Measurements from ENCODE around the gene PDGFRB.

PDGFRB gene

DNA sequence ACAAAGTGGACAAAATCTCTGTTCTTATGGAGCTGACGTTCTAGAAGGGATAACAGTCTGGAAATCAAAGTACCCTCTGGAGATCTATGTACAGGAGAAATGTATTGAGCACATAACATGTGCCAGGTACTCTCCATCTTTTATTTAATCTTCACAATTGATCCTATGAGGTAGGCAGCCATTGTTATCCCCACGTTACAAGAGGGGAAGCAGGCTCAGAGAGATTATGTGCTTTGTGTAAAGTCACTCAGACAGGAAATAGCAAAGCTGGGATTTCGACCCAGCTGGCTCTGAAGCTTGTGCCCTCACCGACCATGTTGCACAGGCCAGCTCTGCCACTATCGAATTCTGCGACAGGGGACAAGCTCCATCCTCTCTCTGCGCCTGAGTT lies 21.5 kb downstream of the PDGFRB start:
- TF ChIP-seq, protein P1, sequence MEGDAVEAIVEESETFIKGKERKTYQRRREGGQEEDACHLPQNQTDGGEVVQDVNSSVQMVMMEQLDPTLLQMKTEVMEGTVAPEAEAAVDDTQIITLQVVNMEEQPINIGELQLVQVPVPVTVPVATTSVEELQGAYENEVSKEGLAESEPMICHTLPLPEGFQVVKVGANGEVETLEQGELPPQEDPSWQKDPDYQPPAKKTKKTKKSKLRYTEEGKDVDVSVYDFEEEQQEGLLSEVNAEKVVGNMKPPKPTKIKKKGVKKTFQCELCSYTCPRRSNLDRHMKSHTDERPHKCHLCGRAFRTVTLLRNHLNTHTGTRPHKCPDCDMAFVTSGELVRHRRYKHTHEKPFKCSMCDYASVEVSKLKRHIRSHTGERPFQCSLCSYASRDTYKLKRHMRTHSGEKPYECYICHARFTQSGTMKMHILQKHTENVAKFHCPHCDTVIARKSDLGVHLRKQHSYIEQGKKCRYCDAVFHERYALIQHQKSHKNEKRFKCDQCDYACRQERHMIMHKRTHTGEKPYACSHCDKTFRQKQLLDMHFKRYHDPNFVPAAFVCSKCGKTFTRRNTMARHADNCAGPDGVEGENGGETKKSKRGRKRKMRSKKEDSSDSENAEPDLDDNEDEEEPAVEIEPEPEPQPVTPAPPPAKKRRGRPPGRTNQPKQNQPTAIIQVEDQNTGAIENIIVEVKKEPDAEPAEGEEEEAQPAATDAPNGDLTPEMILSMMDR (IDR thresholded peaks at IDR 0.05; ENCODE audit: control insufficient read depth, insufficient read depth, low read depth, low read length, missing control alignments): no peak
- H3K4me3 ChIP-seq (ENCODE audit: control insufficient read depth, low read depth, low read length): no peak overlapping the region
- no peak for DNase-seq (ENCODE audit: low read depth)

DNA sequence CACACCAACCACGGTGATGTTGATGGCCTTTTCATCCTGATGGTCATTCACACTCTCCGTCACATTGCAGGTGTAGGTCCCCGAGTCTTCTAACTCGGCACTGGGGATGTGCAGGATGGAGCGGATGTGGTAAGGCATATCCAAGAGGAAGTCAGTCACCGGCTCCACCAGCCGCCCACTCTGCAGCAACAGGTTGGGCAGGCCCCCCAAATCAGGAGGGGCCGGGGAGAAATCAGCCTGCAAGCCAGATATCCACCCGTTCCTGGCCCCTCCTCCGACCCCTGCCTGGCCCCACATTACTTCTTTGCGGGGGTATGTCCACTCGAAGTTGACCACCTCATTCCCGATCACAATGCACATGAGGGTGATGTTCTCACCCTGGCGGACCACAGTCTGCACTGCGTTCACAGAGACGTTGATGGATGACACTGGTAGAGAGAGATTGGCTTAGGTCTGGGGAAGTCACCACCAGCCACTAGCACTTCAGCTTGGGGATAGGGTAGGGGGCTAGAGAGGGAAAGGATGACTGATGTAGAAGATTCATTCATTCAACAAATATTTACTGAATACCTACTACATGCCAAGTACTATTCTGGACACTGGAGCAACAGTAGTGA lies 22.0 kb downstream of the PDGFRB start:
- no peak for DNase-seq (ENCODE audit: low read depth)
- TF ChIP-seq, protein P1 (IDR thresholded peaks at IDR 0.05; ENCODE audit: control insufficient read depth, insufficient read depth, low read depth, low read length, missing control alignments): no peak
- H3K4me3 ChIP-seq (ENCODE audit: control insufficient read depth, low read depth, low read length): no peak overlapping the region

GRCh38 chr5:150132740-150133139 lies 22.9 kb downstream of the PDGFRB start:
- H3K4me3 ChIP-seq (ENCODE audit: control insufficient read depth, low read depth, low read length): no peak overlapping the region
- TF ChIP-seq, protein P1 (IDR thresholded peaks at IDR 0.05; ENCODE audit: control insufficient read depth, insufficient read depth, low read depth, low read length, missing control alignments): no peak

GRCh38 chr5:150131978-150132694 lies 23.5 kb downstream of the PDGFRB start:
- TF ChIP-seq, protein P1 (IDR thresholded peaks at IDR 0.05; ENCODE audit: control insufficient read depth, insufficient read depth, low read depth, low read length, missing control alignments): no peak
- H3K4me3 ChIP-seq (ENCODE audit: control insufficient read depth, low read depth, low read length): no peak overlapping the region
- no peak for DNase-seq (ENCODE audit: low read depth)

More at GRCh38 chr5:150132740-150133139, 22.9 kb downstream of the PDGFRB start:
- DNase-seq (ENCODE audit: low read depth): no peak

DNA sequence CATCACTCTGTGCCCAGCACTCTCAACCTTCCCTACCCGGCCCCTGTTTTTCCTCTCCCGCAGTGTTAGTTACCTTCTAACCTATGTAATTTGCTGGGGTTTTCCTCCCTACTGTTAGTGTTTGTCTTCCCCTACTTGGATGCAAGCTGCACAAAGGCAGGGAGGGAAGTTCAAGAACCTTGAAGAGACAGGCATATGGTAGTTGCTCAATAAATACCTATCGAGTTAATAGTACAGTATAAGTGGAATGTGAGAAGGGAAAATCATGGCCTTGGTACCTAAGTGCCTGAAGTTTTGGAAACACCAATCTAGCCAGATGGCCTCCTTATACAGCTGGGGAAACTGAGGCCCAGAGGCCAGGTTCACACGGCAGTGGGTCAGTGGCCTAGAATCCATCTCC lies 24.2 kb downstream of the PDGFRB start:
- DNase-seq (ENCODE audit: low read depth): no peak
- no peak overlapping the region for H3K4me3 ChIP-seq (ENCODE audit: control insufficient read depth, low read depth, low read length)
- TF ChIP-seq, protein P1 (IDR thresholded peaks at IDR 0.05; ENCODE audit: control insufficient read depth, insufficient read depth, low read depth, low read length, missing control alignments): no peak

DNA sequence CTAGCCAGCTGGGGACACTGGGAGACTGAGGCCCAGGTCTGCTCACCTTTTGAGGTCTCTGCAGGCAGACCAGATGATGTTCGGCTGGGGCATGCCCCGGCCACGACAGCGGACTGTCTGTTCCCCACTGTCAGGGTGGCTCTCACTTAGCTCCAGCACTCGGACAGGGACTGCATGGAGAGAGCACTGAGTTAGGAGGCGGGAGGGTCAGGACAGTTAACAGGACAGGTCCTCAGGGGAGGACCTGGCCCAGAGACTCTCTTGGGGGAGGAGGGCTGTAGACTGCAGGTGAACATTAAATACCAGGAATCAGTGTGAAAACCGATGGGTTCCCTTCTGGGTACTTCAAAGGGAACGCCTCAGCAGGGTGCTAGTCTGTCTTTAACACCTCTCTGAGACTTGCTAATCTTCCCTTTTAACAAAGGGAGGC lies 25.1 kb downstream of the PDGFRB start:
- TF ChIP-seq, protein P1 (IDR thresholded peaks at IDR 0.05; ENCODE audit: control insufficient read depth, insufficient read depth, low read depth, low read length, missing control alignments): no peak
- no peak overlapping the region for H3K4me3 ChIP-seq (ENCODE audit: control insufficient read depth, low read depth, low read length)
- no peak for DNase-seq (ENCODE audit: low read depth)
